GM19395 (cell line): Measurements from ENCODE around the gene ACAP2.
A peak's percentile ranks its signal among the peaks of the same experiment; 100 is the strongest.
"Not testable (repeated sequence)": the region's sequence is repeated elsewhere in the genome, so short reads cannot be mapped to it uniquely, and the experiment has no call there.

Experiments
- ATAC-seq: cut with Tn5 transposase; IDR thresholded peaks from one replicate; pipeline ENCODE4 v1.9.1; 2021; ENCODE audit warnings: mild to moderate bottlenecking, moderate library complexity; ENCODE audit not compliant: unreplicated experiment

The ACAP2 gene

DNA sequence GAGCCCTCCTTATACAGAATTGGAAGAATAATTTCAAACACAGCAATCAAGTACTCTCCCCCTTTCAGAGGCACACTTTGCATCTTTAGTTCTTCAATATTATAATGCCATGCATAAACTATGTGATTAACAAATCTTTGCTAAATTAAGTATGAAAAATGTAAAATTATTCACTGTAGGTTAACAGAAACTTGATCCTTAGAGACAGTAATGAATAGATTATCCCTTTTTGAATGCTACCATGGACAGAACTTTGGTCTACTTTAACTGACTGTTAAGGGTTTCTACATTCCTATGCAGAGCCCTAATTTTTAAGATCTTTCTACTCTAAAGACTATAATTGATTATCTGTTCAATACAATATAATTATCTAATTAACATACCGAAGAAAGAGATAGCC is 146.2 kb downstream of the ACAP2 start:
- no peak for ATAC-seq

GRCh38 chr3:195291121-195291520 is 151.7 kb downstream of the ACAP2 start:
- no peak for ATAC-seq

- not testable (repeated sequence) for ATAC-seq
Observed at GRCh38 chr3:195290643-195291042, 152.2 kb downstream of the ACAP2 start.

DNA sequence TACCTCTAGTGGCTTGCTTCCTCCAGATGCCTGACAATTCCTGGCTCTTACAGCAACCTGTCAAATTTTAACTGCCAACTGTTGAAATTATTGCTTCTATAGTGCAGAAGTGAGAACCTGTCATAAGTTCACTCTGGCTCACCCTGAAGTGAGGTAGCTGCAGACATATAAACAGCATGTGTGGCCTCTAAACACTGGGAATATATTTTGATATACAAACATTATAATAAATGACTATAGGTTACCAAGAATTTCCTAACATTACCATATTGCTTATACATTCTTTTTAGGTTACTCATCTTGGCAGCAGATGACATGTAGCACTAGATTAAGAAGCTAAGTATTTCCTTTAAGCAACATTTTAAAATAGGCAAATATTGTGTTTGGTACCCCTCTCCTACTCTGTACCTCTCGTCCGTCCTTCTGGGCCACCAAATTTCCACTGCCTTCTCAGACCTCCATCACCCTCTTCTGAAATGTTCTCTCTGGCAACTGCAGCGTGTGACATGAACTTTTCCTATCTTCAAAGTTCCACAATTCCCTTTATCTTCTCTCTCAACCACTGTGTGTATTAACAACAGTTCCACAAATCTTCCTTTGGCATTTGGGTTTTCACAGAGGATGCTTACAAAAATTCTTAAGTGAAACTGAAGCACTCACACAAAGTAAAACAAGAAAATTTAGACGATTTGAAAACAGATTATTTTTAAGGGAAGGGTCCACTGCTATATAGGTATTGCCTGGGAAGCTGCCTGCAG is 156.5 kb downstream of the ACAP2 start:
- no peak for ATAC-seq

GRCh38 chr3:195285372-195285771 is 157.4 kb downstream of the ACAP2 start:
- ATAC-seq: no peak

- ATAC-seq: no peak
Observed at GRCh38 chr3:195284842-195285241, 158.0 kb downstream of the ACAP2 start.

DNA sequence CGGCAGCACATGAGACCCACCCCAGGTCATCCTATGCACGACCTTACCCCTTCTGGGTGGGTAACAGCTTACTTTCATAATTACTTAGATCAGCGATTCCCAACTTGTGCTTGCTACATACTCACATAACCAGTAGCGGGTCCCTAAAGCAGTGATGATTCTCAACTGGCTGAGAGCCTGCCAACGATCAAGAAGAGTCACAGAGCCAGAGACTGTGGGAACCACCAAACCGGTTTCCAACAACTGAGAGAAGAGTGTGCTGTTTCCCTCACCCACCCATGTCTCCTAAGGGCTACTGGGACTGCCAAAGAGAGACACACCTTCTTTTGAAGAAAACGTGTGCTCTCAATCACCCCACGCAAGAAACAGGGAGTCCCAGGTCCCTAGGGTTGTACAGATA is 159.9 kb downstream of the ACAP2 start:
- no peak for ATAC-seq

- ATAC-seq: no peak
Observed at GRCh38 chr3:195274259-195274966, 168.4 kb downstream of the ACAP2 start.

DNA sequence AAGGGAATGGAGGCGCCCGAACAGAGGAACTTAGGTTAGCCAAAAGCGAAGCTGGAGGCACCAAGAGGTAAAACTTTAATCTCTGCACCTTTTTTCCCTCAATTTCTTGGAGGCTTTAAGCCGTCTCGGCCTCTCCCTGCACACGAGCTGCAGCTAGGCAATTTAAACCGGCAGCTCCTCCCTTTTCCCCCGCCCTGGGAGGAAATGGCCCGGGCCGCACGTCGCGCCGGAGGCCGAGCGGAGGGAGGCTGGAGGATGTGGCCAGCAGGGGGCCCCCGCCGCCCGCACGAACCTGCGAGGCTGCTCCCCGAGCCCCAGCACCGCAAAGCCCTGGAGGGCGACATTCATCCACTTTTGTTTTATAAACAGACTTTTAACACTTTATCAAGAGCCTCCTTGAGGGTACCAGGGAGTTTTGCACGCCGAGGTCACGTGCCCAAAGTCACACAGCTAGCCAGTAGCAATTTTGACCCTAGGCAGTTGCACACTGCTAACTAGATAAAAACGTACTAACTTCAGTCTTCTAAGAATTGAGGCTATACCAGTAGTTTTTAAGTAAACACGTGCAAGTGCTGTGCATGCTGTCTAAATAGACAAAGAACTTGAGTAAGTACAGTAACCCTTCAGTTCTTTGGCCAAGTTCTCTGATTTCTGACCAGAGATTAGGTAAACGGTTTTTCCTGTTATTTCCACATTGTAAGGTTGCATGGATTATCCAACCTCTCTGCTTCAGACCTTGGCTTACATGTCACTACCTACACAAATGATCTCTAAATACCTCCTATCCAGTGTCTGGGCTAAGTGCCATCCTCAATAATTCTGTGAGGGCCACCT is 171.2 kb downstream of the ACAP2 start:
- peak; percentile 74 for ATAC-seq

- peak; percentile 83 for ATAC-seq
Observed at GRCh38 chr3:195270817-195271409, 171.9 kb downstream of the ACAP2 start, which contains the start of gene XXYLT1. Gene XXYLT1, minus strand, starts transcription at chr3:195271159. Its CDS starts 101 bp downstream, at chr3:195271058.

DNA sequence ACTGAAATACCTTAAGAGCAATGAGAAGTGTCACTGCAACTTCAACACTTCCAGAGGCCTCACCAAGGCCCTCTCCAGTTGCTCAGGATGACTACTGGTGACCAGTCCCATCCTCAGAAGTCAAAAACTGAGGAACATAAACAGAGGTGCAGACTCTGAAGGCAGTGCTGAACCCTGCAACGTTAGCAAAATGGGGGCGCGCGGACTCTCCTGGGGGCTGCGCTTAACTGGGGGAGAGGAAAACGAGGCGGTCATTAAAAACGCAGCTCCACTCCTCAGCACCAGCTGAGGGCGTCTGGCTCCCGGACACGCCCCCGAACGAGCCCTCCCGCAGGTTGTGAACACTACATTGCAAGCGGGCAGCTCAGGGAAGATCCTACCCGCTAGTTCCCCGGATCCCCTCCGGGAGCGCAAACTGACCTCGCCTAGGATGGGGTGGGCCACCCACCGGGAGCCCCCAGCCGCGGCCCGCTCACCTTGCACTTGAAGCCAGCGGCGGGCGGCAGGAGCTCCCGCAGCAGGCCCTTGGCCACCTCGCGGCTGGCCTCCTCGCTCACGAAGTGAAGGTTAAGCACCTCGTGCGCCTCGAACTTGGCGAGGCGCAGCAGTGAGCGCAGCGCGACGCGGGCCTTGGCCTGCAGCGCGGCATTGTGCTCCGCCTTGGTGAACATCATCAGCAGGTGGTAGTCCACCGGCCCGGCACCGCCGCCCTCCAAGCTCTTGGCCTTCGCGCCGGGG is 172.6 kb downstream of the ACAP2 start:
- peak; percentile 19 for ATAC-seq

- no peak for ATAC-seq
Observed at GRCh38 chr3:195269375-195270078, 173.3 kb downstream of the ACAP2 start.

DNA sequence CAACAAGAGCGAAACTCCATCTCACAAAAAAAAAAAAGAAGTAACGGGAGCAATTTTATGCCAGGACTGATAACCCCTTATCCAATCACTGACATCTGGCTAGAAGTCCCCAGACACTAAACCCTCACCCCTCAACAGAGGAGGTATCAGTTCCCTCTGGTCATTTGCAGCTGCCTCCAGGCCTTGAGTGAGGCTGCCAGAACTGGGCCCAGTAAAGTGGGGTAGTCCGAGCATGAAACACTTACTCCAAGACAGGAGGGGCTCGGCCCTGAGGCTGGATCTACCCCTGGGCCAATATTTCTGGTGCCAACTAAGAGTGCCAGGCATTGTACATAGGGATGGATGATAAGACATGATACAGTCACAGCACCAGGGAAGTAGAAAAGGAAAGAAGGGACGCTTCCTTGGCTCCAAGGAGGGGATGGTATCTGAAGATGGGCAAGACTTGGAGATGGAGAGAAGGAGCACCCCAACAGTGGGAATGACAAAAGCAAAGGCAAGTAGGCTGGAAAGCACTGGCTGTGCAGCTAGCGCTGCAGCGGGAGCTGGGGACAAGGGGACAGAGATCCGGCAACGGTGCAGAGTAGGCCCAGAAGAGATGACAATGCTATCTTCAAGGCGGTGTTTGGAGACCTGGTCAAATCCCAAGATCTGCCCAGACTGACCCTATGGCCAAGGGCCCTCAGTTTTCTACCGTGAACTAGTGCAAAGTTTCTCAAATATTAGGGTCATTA is 174.1 kb downstream of the ACAP2 start:
- no peak for ATAC-seq

- no peak for ATAC-seq
Observed at GRCh38 chr3:195267096-195267495, 175.7 kb downstream of the ACAP2 start.

GRCh38 chr3:195266428-195266827 is 176.4 kb downstream of the ACAP2 start:
- ATAC-seq: no peak

GRCh38 chr3:195265363-195265976 is 177.3 kb downstream of the ACAP2 start:
- no peak for ATAC-seq

- ATAC-seq: no peak
Observed at GRCh38 chr3:195263925-195264600, 178.8 kb downstream of the ACAP2 start.
